DND-41 (cell line): Measurements from ENCODE around the gene MCM6.

Experiments
- ATAC-seq: fragments of 200-7000 bp; cut with Tn5 transposase; 3 replicates; pipeline ENCODE4 v1.9.1; 2021; ENCODE audit warnings: low read depth; ENCODE audit not compliant: insufficient read depth
- DNase-seq: peaks from one replicate; pipeline ENCODE4 v3.0.0-alpha.2; 2020
- H2AFZ ChIP-seq: 2 replicates; pipeline ENCODE4 v1.6.0; 2012; ENCODE audit warnings: low read depth, low read length
- H3K27ac ChIP-seq: 2 replicates; pipeline ENCODE4 v1.5.1; 2012; ENCODE audit warnings: low read length, inconsistent platforms
- H3K27me3 ChIP-seq: fragments of 200-600 bp; sonication (generic); 2 replicates; pipeline ENCODE4 v1.6.0; 2012; ENCODE audit warnings: low read length, mild to moderate bottlenecking, inconsistent platforms; ENCODE audit not compliant: insufficient read depth, poor library complexity
- H3K36me3 ChIP-seq: 2 replicates; pipeline ENCODE4 v1.5.1; 2012; ENCODE audit warnings: low read length, inconsistent platforms; ENCODE audit not compliant: insufficient read depth
- H3K4me1 ChIP-seq: 2 replicates; pipeline ENCODE4 v1.5.1; 2012; ENCODE audit warnings: mild to moderate bottlenecking, low read length; ENCODE audit not compliant: insufficient read depth
- H3K4me2 ChIP-seq: 2 replicates; pipeline ENCODE4 v1.6.0; 2012; ENCODE audit warnings: mild to moderate bottlenecking, moderate library complexity, low read length, inconsistent platforms; ENCODE audit not compliant: insufficient read depth
- H3K4me3 ChIP-seq, 2 experiments: fragments of 200-600 bp in 1 of 2; shearing (Covaris generic) in 1 of 2; 2 replicates each; pipeline ENCODE4 v1.5.1; 2012 to 2016; ENCODE audit warnings: inconsistent platforms in 2 of 2, low read length in 2 of 2, mild to moderate bottlenecking in 2 of 2, low read depth in 1 of 2, moderate library complexity in 1 of 2
- H3K79me2 ChIP-seq: 2 replicates; pipeline ENCODE4 v1.6.0; 2012; ENCODE audit warnings: low read length, inconsistent platforms; ENCODE audit not compliant: insufficient read depth
- H3K9ac ChIP-seq: 2 replicates; pipeline ENCODE4 v1.6.0; 2012; ENCODE audit warnings: low read depth, mild to moderate bottlenecking, inconsistent platforms, low read length, moderate library complexity
- H3K9me3 ChIP-seq: 2 replicates; pipeline ENCODE4 v1.5.1; 2012; ENCODE audit warnings: low read length, moderate library complexity, mild to moderate bottlenecking, inconsistent platforms; ENCODE audit not compliant: insufficient read depth, severe bottlenecking
- H4K20me1 ChIP-seq: 2 replicates; pipeline ENCODE4 v1.6.0; 2012; ENCODE audit warnings: low read length; ENCODE audit not compliant: insufficient read depth
- EZH2 ChIP-seq: IDR thresholded peaks from 3 replicates; pipeline ENCODE4 v1.6.1; 2012; ENCODE audit warnings: borderline replicate concordance, low read depth, mild to moderate bottlenecking, moderate library complexity, low read length, inconsistent platforms; ENCODE audit not compliant: severe bottlenecking
- TF ChIP-seq, protein P1 (sequence below): IDR thresholded peaks from 2 replicates; pipeline ENCODE4 v1.5.1; 2012; ENCODE audit warnings: borderline replicate concordance, low read length, moderate library complexity, mild to moderate bottlenecking; ENCODE audit not compliant: poor library complexity, severe bottlenecking; ENCODE audit errors: extremely low read depth

The MCM6 gene

DNA sequence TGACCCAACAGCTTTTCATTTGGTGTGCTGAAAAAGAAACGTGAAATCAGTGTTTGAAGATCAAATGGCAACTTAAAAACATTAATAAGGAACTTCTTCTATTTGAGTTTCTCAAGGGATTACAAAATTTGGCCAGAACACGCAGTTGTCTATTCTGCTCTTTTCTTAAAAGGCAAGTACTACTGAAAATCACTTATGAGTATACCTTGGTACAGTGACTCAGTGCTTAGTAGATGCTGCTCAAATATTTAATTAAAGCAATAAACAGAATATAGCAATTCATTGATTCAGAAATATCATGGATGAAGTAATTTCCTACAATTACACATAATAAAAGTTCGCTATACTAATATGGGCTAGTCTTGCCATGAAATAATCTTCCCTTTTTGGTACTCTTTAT lies 38.2 kb upstream of the MCM6 start:
- H3K4me1 ChIP-seq, result no peaks in the 10 kb centered on the region
- no peak overlapping the region for H2AFZ ChIP-seq
- DNase-seq, result no peak
- H3K9me3 ChIP-seq, result no peaks in the 10 kb centered on the region
- ATAC-seq, result no peak
- no peak overlapping the region for H3K9ac ChIP-seq
- H3K4me3 ChIP-seq, result no peak overlapping the region
- H3K79me2 ChIP-seq, result no peaks in the 10 kb centered on the region; the same call in 1 of the 2 replicates
- no peak overlapping the region for H3K27ac ChIP-seq
- H3K4me2 ChIP-seq, result no peak overlapping the region
- no peaks in the 10 kb centered on the region for H4K20me1 ChIP-seq
- no peaks in the 10 kb centered on the region for H3K27me3 ChIP-seq
- peaks cover 62% of the 10 kb centered on the region for H3K36me3 ChIP-seq
- no peak for TF ChIP-seq EZH2
- TF ChIP-seq, protein P1, sequence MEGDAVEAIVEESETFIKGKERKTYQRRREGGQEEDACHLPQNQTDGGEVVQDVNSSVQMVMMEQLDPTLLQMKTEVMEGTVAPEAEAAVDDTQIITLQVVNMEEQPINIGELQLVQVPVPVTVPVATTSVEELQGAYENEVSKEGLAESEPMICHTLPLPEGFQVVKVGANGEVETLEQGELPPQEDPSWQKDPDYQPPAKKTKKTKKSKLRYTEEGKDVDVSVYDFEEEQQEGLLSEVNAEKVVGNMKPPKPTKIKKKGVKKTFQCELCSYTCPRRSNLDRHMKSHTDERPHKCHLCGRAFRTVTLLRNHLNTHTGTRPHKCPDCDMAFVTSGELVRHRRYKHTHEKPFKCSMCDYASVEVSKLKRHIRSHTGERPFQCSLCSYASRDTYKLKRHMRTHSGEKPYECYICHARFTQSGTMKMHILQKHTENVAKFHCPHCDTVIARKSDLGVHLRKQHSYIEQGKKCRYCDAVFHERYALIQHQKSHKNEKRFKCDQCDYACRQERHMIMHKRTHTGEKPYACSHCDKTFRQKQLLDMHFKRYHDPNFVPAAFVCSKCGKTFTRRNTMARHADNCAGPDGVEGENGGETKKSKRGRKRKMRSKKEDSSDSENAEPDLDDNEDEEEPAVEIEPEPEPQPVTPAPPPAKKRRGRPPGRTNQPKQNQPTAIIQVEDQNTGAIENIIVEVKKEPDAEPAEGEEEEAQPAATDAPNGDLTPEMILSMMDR, result no peak

DNA sequence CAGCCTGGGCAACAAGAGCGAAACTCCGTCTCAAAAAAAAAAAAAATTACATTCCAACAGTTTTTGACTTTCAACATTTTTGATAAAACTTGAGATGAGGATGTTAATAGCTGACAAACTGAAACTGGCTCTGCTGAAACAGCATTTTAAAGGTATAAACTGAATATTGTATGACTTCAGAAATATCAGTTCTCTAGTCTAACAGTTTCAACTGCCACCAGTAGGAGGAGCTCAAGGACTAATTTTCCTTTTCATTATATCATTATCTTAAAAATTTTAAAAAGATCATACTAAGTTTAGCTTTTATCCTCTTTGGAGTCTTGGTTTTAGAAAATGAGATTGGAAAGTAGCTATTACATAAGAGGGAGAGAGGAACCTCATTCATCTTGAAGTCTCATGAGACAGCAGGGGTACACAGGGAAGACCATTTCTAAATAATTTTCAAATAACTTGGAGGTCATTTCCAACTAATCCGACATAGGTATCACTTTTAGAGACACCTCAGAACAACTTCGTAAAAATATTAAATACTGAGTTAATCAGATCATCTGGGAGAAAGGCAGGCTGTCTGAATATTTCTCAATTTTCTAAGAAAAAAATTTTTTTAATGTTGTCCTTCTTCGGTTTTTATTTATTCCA lies 37.6 kb upstream of the MCM6 start:
- TF ChIP-seq, protein P1, result peak; percentile 81
- no peak for TF ChIP-seq EZH2
- Histone ChIP-seq H3K9me3 (no peaks in the 10 kb centered on the region), H4K20me1 (no peaks in the 10 kb centered on the region), H3K79me2 (no peaks in the 10 kb centered on the region; the same call in 1 of the 2 replicates), H3K4me3 (no peak overlapping the region), H3K27ac (no peak overlapping the region), H3K27me3 (no peaks in the 10 kb centered on the region), H3K4me2 (no peak overlapping the region), H3K4me1 (no peaks in the 10 kb centered on the region), H2AFZ (no peak overlapping the region), H3K9ac (no peak overlapping the region), H3K36me3 (peaks cover 62% of the 10 kb centered on the region)
- DNase-seq (peak; percentile 36), ATAC-seq (peak; percentile 78)

DNA sequence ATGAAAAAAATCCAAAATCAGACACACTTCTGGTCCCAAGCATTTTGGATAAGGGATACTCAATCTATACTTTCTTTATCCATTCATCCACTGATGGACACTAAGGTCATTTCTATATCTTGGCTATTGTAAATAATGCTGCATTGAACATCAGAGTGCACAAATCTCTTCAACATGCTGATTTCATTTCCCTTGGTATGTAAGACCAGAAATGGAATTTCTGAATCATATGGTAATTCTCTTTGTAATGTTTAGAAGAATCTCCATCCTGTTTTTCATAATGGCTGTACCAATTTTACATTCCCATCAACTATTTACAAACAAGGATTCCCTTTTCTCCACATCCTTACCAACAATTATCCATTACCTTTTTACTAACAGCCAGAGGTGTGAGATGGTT lies 33.7 kb upstream of the MCM6 start:
- no peak for DNase-seq
- no peaks in the 10 kb centered on the region for H3K4me1 ChIP-seq
- H3K4me2 ChIP-seq, result no peak overlapping the region
- H3K36me3 ChIP-seq, result peaks cover 74% of the 10 kb centered on the region
- H3K79me2 ChIP-seq, result no peaks in the 10 kb centered on the region
- H3K27ac ChIP-seq, result no peak overlapping the region
- no peaks in the 10 kb centered on the region for H3K9me3 ChIP-seq
- no peak overlapping the region for H2AFZ ChIP-seq
- ATAC-seq, result no peak
- H3K27me3 ChIP-seq, result no peaks in the 10 kb centered on the region
- H3K4me3 ChIP-seq, result no peak overlapping the region
- no peak for TF ChIP-seq EZH2
- TF ChIP-seq, protein P1, result no peak
- no peak overlapping the region for H3K9ac ChIP-seq
- H4K20me1 ChIP-seq, result no peaks in the 10 kb centered on the region
